K562 (cell line): ENCODE data around the gene NINJ2.

Experiments used
- GABPA ChIP-seq: fragments of 200-800 bp; sonication (Bioruptor generic); conservative IDR thresholded peaks from 2 replicates; pipeline ENCODE4 v1.6.1; 2016; ENCODE audit warnings: low read depth, missing genetic modification characterization, missing compliant biosample characterization
- MYC ChIP-seq, 2 experiments: fragments of 250-450 bp in 1 of 2; sonication (Bioruptor Pico) in 1 of 2; IDR thresholded peaks; 2 replicates each; pipeline versions ENCODE4 v1.5.1 to v1.6.1; 2012 to 2021; ENCODE audit warnings: low read depth in 2 of 2, borderline replicate concordance in 1 of 2, improper control_type of control experiment in 1 of 2, low read length in 1 of 2, mild to moderate bottlenecking in 1 of 2, moderate library complexity in 1 of 2

GRCh38 chr12:674272-674781, 11.1 kb upstream of the NINJ2 start:
- TF ChIP-seq GABPA (tag) (no peak), MYC (IDR thresholded peaks at IDR 0.05; ENCODE audit: low read depth, low read length) (no peak), MYC (CRISPR knock-in tag; IDR thresholded peaks at IDR 0.05; ENCODE audit: borderline replicate concordance, low read depth) (no peak)
